ENCODE data around the gene UBE2C. TPM values are rescaled to one million over a fixed set of nuclear protein-coding genes. Genes with fewer than 3 reads are reported as not detected.

The UBE2C gene
- total RNA-seq, 1 experiment from 2014 or later, result 249 TPM

GRCh38 chr20:45765307-45765875 lies 47.1 kb upstream of the UBE2C start (continued):
- TF ChIP-seq ZNF512 (CRISPR knock-in tag; IDR thresholded peaks at IDR 0.05; ENCODE audit: borderline replicate concordance), result no peak
- TF ChIP-seq CDX4 (CRISPR knock-in tag; IDR thresholded peaks at IDR 0.05; ENCODE audit: borderline replicate concordance), result no peak
- TF ChIP-seq RELA (CRISPR knock-in tag; IDR thresholded peaks at IDR 0.05; ENCODE audit: borderline replicate concordance), result no peak
- TF ChIP-seq EMX1 (CRISPR knock-in tag; IDR thresholded peaks at IDR 0.05), result no peak
- TF ChIP-seq E2F4 (CRISPR knock-in tag; IDR thresholded peaks at IDR 0.05; ENCODE audit: borderline replicate concordance, low read depth), result no peak

- no peak for DNase-seq (ENCODE audit: low spot score)
- ChIA-PET POLR2A (no interaction called here), CTCF (interaction anchor here (0.6 to 2.3 kb wide), 2 partner anchors 221 to 278 kb away, joined by 3 to 5 read pairs; no protein-coding TSS in a partner anchor)
- Mint-ChIP-seq H3K4me3 (peak overlapping the region; percentile 28), H3K27me3 (ENCODE audit: low read depth) (peaks cover 4% of the 10 kb centered on the region), H3K9me3 (peaks cover 10% of the 10 kb centered on the region), H3K27ac (peak overlapping the region; percentile 98), H3K4me1 (peaks cover 39% of the 10 kb centered on the region), H3K36me3 (no peaks in the 10 kb centered on the region)
- ATAC-seq, result peak; percentile 55
- TF ChIP-seq KAT7 (CRISPR knock-in tag; IDR thresholded peaks at IDR 0.05; ENCODE audit: borderline replicate concordance) (no peak), ZNF281 (CRISPR knock-in tag; IDR thresholded peaks at IDR 0.05) (no peak), HMGXB4 (CRISPR knock-in tag; IDR thresholded peaks at IDR 0.05) (no peak), CDX4 (CRISPR knock-in tag; IDR thresholded peaks at IDR 0.05; ENCODE audit: borderline replicate concordance) (no peak), ETV6 (CRISPR knock-in tag; IDR thresholded peaks at IDR 0.05) (no peak), MXD4 (CRISPR knock-in tag; IDR thresholded peaks at IDR 0.05; ENCODE audit: borderline replicate concordance) (no peak), ZBTB43 (CRISPR knock-in tag; IDR thresholded peaks at IDR 0.05) (no peak), OVOL2 (CRISPR knock-in tag; IDR thresholded peaks at IDR 0.05; ENCODE audit: borderline replicate concordance) (no peak), JAZF1 (CRISPR knock-in tag; IDR thresholded peaks at IDR 0.05) (no peak), JUN (CRISPR knock-in tag; IDR thresholded peaks at IDR 0.05) (no peak), FOXJ3 (CRISPR knock-in tag; IDR thresholded peaks at IDR 0.05; ENCODE audit: borderline replicate concordance) (no peak), TCF7 (CRISPR knock-in tag; IDR thresholded peaks at IDR 0.05; ENCODE audit: low read depth) (no peak), ZNF263 (CRISPR knock-in tag; IDR thresholded peaks at IDR 0.05; ENCODE audit: low read depth) (no peak)
Measured at GRCh38 chr20:45765980-45766379, 46.5 kb upstream of the UBE2C start.
